CD4-positive, alpha-beta T cell (primary cell): ENCODE measurements around the gene SYTL1. TPM values are rescaled to one million over a fixed set of nuclear protein-coding genes. Genes with fewer than 3 reads are reported as not detected.

Source experiments
- ATAC-seq: fragments of 200-7000 bp; cut with Tn5 transposase; one replicate; pipeline ENCODE4 v1.10.0; 2022; ENCODE audit warnings: mild to moderate bottlenecking; ENCODE audit not compliant: poor library complexity
- CTCF ChIA-PET: fragments of 350-600 bp; sonication (Branson Sonifier 250); formaldehyde crosslinking; loops from one replicate; lab custom pipeline; 2021; ENCODE audit warnings: antibody characterized with exemption, inconsistent platforms; lab: Charles Lee
- POLR2A ChIA-PET: fragments of 350-600 bp; sonication (Branson Sonifier 250); formaldehyde crosslinking; loops from one replicate; lab custom pipeline; 2021; ENCODE audit warnings: antibody characterized with exemption, inconsistent platforms; lab: Charles Lee
- DNase-seq, 14 experiments: peaks; one replicate each; pipeline ENCODE4 v3.0.0-alpha.2; 2013 to 2020; ENCODE audit warnings: mixed read lengths in 2 of 14
- H3K27ac ChIP-seq, 2 donors: one replicate each; pipeline versions ENCODE4 v1.5.1 to v1.7.0; 2013; ENCODE audit warnings: low read length in 2 of 2, low read depth in 1 of 2, mild to moderate bottlenecking in 1 of 2
- H3K27me3 ChIP-seq, 2 experiments: 1 replicate in 1 of 2; 2 replicates in 1 of 2; pipeline versions ENCODE4 v1.6.1 to v1.7.0; 2013; ENCODE audit warnings: low read length in 2 of 2, control low read depth in 1 of 2, mild to moderate bottlenecking in 1 of 2, moderate library complexity in 1 of 2; ENCODE audit not compliant: insufficient read depth in 2 of 2, control insufficient read depth in 1 of 2
- H3K36me3 ChIP-seq: one replicate; pipeline ENCODE4 v1.6.1; 2013; ENCODE audit warnings: low read length, control low read depth; ENCODE audit not compliant: insufficient read depth
- H3K4me1 ChIP-seq: one replicate; pipeline ENCODE4 v1.6.1; 2013; ENCODE audit warnings: low read length, control low read depth; ENCODE audit not compliant: insufficient read depth
- H3K4me3 ChIP-seq: one replicate; pipeline ENCODE4 v1.5.1; 2013; ENCODE audit warnings: mild to moderate bottlenecking, low read length, moderate library complexity
- H3K9me3 ChIP-seq, 2 experiments: 1 replicate in 1 of 2; 2 replicates in 1 of 2; pipeline versions ENCODE4 v1.6.1 to v1.7.0; 2013; ENCODE audit warnings: low read length in 2 of 2, mild to moderate bottlenecking in 2 of 2, control low read depth in 1 of 2, moderate library complexity in 1 of 2; ENCODE audit not compliant: control insufficient read depth in 1 of 2, insufficient read depth in 1 of 2
- H3K27ac Mint-ChIP-seq: one replicate; pipeline ENCODE4 v1.8.0; 2020; ENCODE audit warnings: mixed read lengths
- H3K27me3 Mint-ChIP-seq: one replicate; pipeline ENCODE4 v1.8.0; 2021; ENCODE audit warnings: mixed read lengths
- H3K36me3 Mint-ChIP-seq: one replicate; pipeline ENCODE4 v1.8.0; 2021; ENCODE audit warnings: low read depth, mixed read lengths
- H3K4me1 Mint-ChIP-seq: one replicate; pipeline ENCODE4 v1.8.0; 2021; ENCODE audit warnings: low read depth, mixed read lengths
- H3K4me3 Mint-ChIP-seq: one replicate; pipeline ENCODE4 v1.8.0; 2020; ENCODE audit warnings: mild to moderate bottlenecking, mixed read lengths
- H3K9me3 Mint-ChIP-seq: one replicate; pipeline ENCODE4 v1.8.0; 2020; ENCODE audit warnings: mixed read lengths
- intact Hi-C, 2 experiments: fragments of 100-400 bp; cut with DNase I in 1 of 2; cut with micrococcal nuclease in 1 of 2; formaldehyde crosslinking; loops; one replicate each; pipeline versions ENCODE4 v1.15.1 to v1.9.0; 2023 to 2025; cut with DNase I, micrococcal nuclease
- total RNA-seq, 174 experiments: library from RNA in 2 of 174; stranded (reverse) in 2 of 174; gene quantifications; one replicate each; pipeline ENCODE4 v1.2.3 and lab custom pipeline; 2021 to 2026
- TF ChIP-seq, protein P1 (sequence below): fragments of 200-600 bp; IDR thresholded peaks from one replicate; pipeline ENCODE4 v1.8.0; 2022; ENCODE audit warnings: antibody characterized with exemption, mild to moderate bottlenecking

SYTL1 gene
- total RNA-seq, 2 experiments from 2014 or later = 135 to 140 TPM

GRCh38 chr1:27400082-27400962 is 58.5 kb downstream of the SYTL1 start:
- peaks cover 38% of the 10 kb centered on the region for H3K4me1 Mint-ChIP-seq
- H3K9me3 Mint-ChIP-seq = no peaks in the 10 kb centered on the region
- H3K4me3 ChIP-seq = no peak overlapping the region
- TF ChIP-seq, protein P1, sequence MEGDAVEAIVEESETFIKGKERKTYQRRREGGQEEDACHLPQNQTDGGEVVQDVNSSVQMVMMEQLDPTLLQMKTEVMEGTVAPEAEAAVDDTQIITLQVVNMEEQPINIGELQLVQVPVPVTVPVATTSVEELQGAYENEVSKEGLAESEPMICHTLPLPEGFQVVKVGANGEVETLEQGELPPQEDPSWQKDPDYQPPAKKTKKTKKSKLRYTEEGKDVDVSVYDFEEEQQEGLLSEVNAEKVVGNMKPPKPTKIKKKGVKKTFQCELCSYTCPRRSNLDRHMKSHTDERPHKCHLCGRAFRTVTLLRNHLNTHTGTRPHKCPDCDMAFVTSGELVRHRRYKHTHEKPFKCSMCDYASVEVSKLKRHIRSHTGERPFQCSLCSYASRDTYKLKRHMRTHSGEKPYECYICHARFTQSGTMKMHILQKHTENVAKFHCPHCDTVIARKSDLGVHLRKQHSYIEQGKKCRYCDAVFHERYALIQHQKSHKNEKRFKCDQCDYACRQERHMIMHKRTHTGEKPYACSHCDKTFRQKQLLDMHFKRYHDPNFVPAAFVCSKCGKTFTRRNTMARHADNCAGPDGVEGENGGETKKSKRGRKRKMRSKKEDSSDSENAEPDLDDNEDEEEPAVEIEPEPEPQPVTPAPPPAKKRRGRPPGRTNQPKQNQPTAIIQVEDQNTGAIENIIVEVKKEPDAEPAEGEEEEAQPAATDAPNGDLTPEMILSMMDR = no peak
- H3K4me1 ChIP-seq = peaks cover 22% of the 10 kb centered on the region
- DNase-seq (no peak), ATAC-seq (no peak)
- H3K27ac ChIP-seq = no peak overlapping the region
- H3K36me3 Mint-ChIP-seq = peaks cover 7% of the 10 kb centered on the region
- peak overlapping the region; percentile 54 for H3K27ac Mint-ChIP-seq
- no peaks in the 10 kb centered on the region for H3K27me3 Mint-ChIP-seq
- H3K4me3 Mint-ChIP-seq = no peak overlapping the region
- ChIA-PET CTCF (no interaction called here), POLR2A (interaction anchor here (2.2 kb wide), 1 partner anchor 204 kb away, joined by 5 read pairs; the partner anchor contains the start of gene AHDC1)
- no peaks in the 10 kb centered on the region for H3K9me3 ChIP-seq
- H3K27me3 ChIP-seq = no peaks in the 10 kb centered on the region
- H3K36me3 ChIP-seq = peaks cover 6% of the 10 kb centered on the region
- intact Hi-C loops = no loop called here

- ChIA-PET POLR2A (interaction anchor here (0.9 kb wide), 1 partner anchor 271 kb away, joined by 3 read pairs; the partner anchor contains the start of gene IFI6), CTCF (no interaction called here)
- no peak overlapping the region for H3K4me3 Mint-ChIP-seq
- Histone ChIP-seq H3K27me3 (no peaks in the 10 kb centered on the region), H3K27ac (no peak overlapping the region), H3K36me3 (peaks cover 7% of the 10 kb centered on the region), H3K4me1 (peaks cover 16% of the 10 kb centered on the region), H3K9me3 (no peaks in the 10 kb centered on the region), H3K4me3 (no peak overlapping the region)
- H3K9me3 Mint-ChIP-seq = no peaks in the 10 kb centered on the region
- TF ChIP-seq, protein P1 = no peak
- no peaks in the 10 kb centered on the region for H3K27me3 Mint-ChIP-seq
- peaks cover 7% of the 10 kb centered on the region for H3K36me3 Mint-ChIP-seq
- intact Hi-C loops = no loop called here
- H3K27ac Mint-ChIP-seq = peak overlapping the region; percentile 54
- DNase-seq = no peak
- H3K4me1 Mint-ChIP-seq = peaks cover 37% of the 10 kb centered on the region
- ATAC-seq = no peak
Observed at GRCh38 chr1:27400963-27401341, 59.1 kb downstream of the SYTL1 start.

GRCh38 chr1:27402349-27402754 is 60.5 kb downstream of the SYTL1 start:
- no peak for ATAC-seq
- peak overlapping the region; percentile 85 for H3K27ac Mint-ChIP-seq
- ChIA-PET CTCF (interaction anchor here (0.8 to 1.3 kb wide), 4 partner anchors 36 to 106 kb away, joined by 3 read pairs; partner anchors contain the start of gene MAP3K6), POLR2A (interaction anchor here (0.6 to 1.9 kb wide), 6 partner anchors 28 to 429 kb away, joined by 3 to 6 read pairs (median 4); partner anchors contain the start of gene PPP1R8)
- no peak overlapping the region for H3K4me3 ChIP-seq
- H3K27ac ChIP-seq = peak overlapping the region; percentile 10 to 30
- intact Hi-C loops = loop anchor here in 1 of 2 experiments (2.0 kb wide), 1 partner anchor 202 kb away; the partner anchor contains the start of gene AHDC1
- DNase-seq = peak in 5 of 14 experiments; percentile 19 to 57 (median 47)
- H3K36me3 Mint-ChIP-seq = peaks cover 17% of the 10 kb centered on the region
- TF ChIP-seq, protein P1 = no peak
- no peaks in the 10 kb centered on the region for H3K9me3 ChIP-seq
- H3K36me3 ChIP-seq = peaks cover 21% of the 10 kb centered on the region
- H3K4me1 Mint-ChIP-seq = peaks cover 37% of the 10 kb centered on the region
- no peaks in the 10 kb centered on the region for H3K27me3 Mint-ChIP-seq
- H3K27me3 ChIP-seq = no peaks in the 10 kb centered on the region
- H3K4me1 ChIP-seq = peaks cover 16% of the 10 kb centered on the region
- no peak overlapping the region for H3K4me3 Mint-ChIP-seq
- H3K9me3 Mint-ChIP-seq = no peaks in the 10 kb centered on the region
